Limb (tissue), 2 donors: ENCODE measurements around the gene FAM162B.
"Not testable (repeated sequence)": the region's sequence is repeated elsewhere in the genome, so short reads cannot be mapped to it uniquely, and the experiment has no call there.

Experiments
- DNase-seq, 2 donors: peaks; one replicate each; pipeline ENCODE4 v3.0.0-alpha.2; 2016; ENCODE audit errors: extremely low spot score in 2 of 2

FAM162B gene

GRCh38 chr6:116730513-116730912 is 35.0 kb downstream of the FAM162B start:
- no peak for DNase-seq

GRCh38 chr6:116726947-116727346 is 38.6 kb downstream of the FAM162B start:
- DNase-seq: no peak

GRCh38 chr6:116714761-116715160 is 50.8 kb downstream of the FAM162B start:
- no peak for DNase-seq

GRCh38 chr6:116714296-116714695 is 51.2 kb downstream of the FAM162B start:
- no peak for DNase-seq

GRCh38 chr6:116705917-116706316 is 59.6 kb downstream of the FAM162B start:
- no peak for DNase-seq

- DNase-seq: not testable (repeated sequence)
These were observed 61.6 kb downstream of the FAM162B start for GRCh38 chr6:116703888-116704287.
